Body of pancreas (tissue), 4 donors: ENCODE measurements around the gene ZNF335. TPM values are rescaled to one million over a fixed set of nuclear protein-coding genes. Genes with fewer than 3 reads are reported as not detected.

Experiments
- ATAC-seq: fragments of 150-250 bp; one replicate; pipeline ENCODE4 v1.9.1; 2016
- DNase-seq, 4 donors: peaks; one replicate each; pipeline ENCODE4 v3.0.0-alpha.2; 2019
- H3K27ac ChIP-seq, 4 donors: fragments of 200-600 bp; sonication (generic); 1 replicate in 3 of 4; 2 replicates in 1 of 4; pipeline versions ENCODE4 v1.5.1 to v1.6.1; 2016 to 2019; ENCODE audit warnings: mild to moderate bottlenecking in 1 of 4, mixed read lengths in 1 of 4, moderate library complexity in 1 of 4
- H3K27me3 ChIP-seq, 2 donors: fragments of 200-600 bp; sonication (generic); one replicate each; pipeline ENCODE4 v1.6.0; 2016; ENCODE audit warnings: mild to moderate bottlenecking in 1 of 2
- H3K36me3 ChIP-seq, 2 donors: fragments of 200-600 bp; sonication (generic); replicated peaks in 1 of 2; 2 replicates each; pipeline ENCODE4 v1.5.1; 2016; ENCODE audit warnings: low read depth in 2 of 2; ENCODE audit not compliant: insufficient read depth in 1 of 2
- H3K4me1 ChIP-seq: fragments of 200-600 bp; sonication (generic); one replicate; pipeline ENCODE4 v1.6.0; 2016
- H3K4me3 ChIP-seq, 2 donors: fragments of 200-600 bp; sonication (generic); 1 replicate in 1 of 2; 2 replicates in 1 of 2; pipeline ENCODE4 v1.5.1; 2016 to 2019
- H3K9me3 ChIP-seq, 3 donors: fragments of 200-600 bp; sonication (generic); 1 replicate in 2 of 3; 2 replicates in 1 of 3; pipeline ENCODE4 v1.5.1; 2016
- CTCF ChIP-seq, 7 experiments: fragments of 450-650 bp in 4 of 7; fragments of 200-600 bp in 3 of 7; sonication (generic) in 3 of 7; IDR thresholded peaks; one replicate each; pipeline ENCODE4 v1.5.1; 2016 to 2019; ENCODE audit warnings: antibody characterized with exemption in 7 of 7
- POLR2A ChIP-seq, 3 donors: fragments of 450-650 bp; IDR thresholded peaks; one replicate each; pipeline ENCODE4 v1.6.1; 2016; ENCODE audit warnings: antibody characterized with exemption in 3 of 3, mild to moderate bottlenecking in 2 of 3
- WGBS, 2 donors: methylation state at CpG; one replicate each; pipeline ENCODE4 v1.1.5; 2017; 5-methylcytosine and 5-hydroxymethylcytosine counted together
- intact Hi-C: fragments of 100-400 bp; cut with DNase I; formaldehyde crosslinking; loops from one replicate; pipeline ENCODE4 v1.15.1; 2023
- total RNA-seq, 2 donors: library from RNA; depleted of rRNA; stranded (reverse); fragments of >200 nt; gene quantifications; one replicate each; pipeline ENCODE4 v1.1.0, GENCODE V29; 2016

Gene ZNF335
- total RNA-seq, 2 donors from 2014 or later, result 21.8 to 41.9 TPM

- ATAC-seq, result no peak
- Histone ChIP-seq H3K9me3 (no peaks in the 10 kb centered on the region), H3K4me1 (no peaks in the 10 kb centered on the region), H3K27me3 (no peaks in the 10 kb centered on the region), H3K27ac (no peak overlapping the region), H3K36me3 (peaks cover 12 to 35% of the 10 kb centered on the region in 2 donors), H3K4me3 (no peak overlapping the region)
- intact Hi-C loops, result no loop called here
- no peak for DNase-seq
- 87 to 96% methylated on average over 3 to 5 of the region's 5 CpGs for WGBS, 2 donors
- TF ChIP-seq CTCF (IDR thresholded peaks at IDR 0.05) (no peak), POLR2A (IDR thresholded peaks at IDR 0.05) (no peak)
Measured at GRCh38 chr20:45952861-45953260, 19.1 kb downstream of the ZNF335 start.

DNA sequence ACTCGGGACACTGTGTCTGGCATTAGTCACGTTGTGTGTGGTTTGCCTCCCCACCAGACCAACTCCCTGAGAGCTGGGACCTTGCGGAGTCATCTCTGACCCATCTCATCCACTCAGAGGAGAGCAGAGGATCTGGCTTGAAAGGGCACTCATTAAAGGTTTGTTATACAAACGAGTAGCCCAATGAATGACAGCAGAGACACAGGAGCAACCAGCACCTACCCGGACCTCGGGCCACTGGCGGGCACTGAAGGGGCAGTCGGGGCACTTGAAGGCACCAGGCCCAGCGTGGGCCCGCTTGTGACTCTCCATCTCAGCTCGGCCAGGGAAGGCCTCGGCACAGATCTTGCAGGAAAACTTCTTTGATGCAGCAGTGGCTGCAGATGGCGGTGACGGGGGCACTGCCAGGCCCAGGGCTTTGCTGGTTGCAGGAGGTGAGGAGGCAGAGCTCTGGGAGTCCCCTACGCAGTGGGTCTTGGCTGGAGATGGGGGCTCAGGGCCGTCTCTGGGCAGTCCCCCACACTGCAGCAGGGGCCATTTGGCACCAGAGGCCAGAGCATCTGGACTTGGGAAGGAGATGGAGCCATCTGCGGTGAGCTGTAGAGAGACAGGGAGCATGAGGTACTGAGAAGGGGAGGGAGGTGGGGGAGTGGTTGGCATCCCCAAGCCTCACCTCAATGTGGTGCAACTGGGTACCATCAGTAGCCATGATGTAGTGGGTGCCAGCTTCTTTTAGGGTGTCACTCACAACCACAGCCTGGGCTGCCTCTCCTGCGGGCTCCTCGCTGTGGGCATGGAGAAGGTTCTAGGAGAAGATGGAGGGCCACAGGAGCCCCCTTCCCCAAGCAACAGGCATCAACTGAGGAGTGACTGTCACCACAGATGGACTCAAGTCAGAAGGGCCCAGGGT, 19.8 kb downstream of the ZNF335 start:
- no peak for ATAC-seq
- no peak for TF ChIP-seq POLR2A (IDR thresholded peaks at IDR 0.05)
- TF ChIP-seq CTCF (IDR thresholded peaks at IDR 0.05), result no peak
- Histone ChIP-seq H3K36me3 (peaks cover 12 to 30% of the 10 kb centered on the region in 2 donors), H3K27me3 (no peaks in the 10 kb centered on the region), H3K4me1 (peaks cover under 1% of the 10 kb centered on the region), H3K4me3 (no peak overlapping the region), H3K27ac (no peak overlapping the region), H3K9me3 (no peaks in the 10 kb centered on the region)
- WGBS, 2 donors, result 82 to 89% methylated on average over 15 to 19 of the region's 19 CpGs
- intact Hi-C loops, result no loop called here
- DNase-seq, result no peak

DNA sequence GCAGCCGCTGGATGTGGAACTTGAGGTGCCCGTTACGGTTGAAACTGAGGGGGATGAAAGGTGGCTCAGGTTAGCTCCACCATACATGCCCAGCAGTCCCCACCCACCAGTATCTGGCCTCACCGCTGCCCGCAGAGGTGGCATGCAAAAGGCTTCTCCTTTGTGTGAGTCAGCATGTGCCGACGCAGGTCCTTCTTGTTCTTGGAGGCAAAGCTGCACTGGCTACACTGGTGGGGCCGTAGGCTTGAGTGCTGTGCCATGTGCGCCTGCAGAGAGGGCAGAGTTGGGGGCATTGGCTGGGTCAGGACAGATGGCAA, 21.7 kb downstream of the ZNF335 start:
- intact Hi-C loops, result no loop called here
- no peaks in the 10 kb centered on the region for H3K9me3 ChIP-seq
- DNase-seq (no peak), ATAC-seq (no peak)
- peaks cover 20% of the 10 kb centered on the region for H3K4me1 ChIP-seq
- TF ChIP-seq POLR2A (IDR thresholded peaks at IDR 0.05) (no peak), CTCF (IDR thresholded peaks at IDR 0.05) (no peak)
- H3K27ac ChIP-seq, result no peak overlapping the region
- H3K27me3 ChIP-seq, result no peaks in the 10 kb centered on the region
- H3K4me3 ChIP-seq, result no peak overlapping the region
- WGBS, 2 donors, result 86 to 92% methylated on average over 9 of the region's 9 CpGs
- H3K36me3 ChIP-seq, result peaks cover 12 to 27% of the 10 kb centered on the region in 2 donors

GRCh38 chr20:45949542-45950329, 22.3 kb downstream of the ZNF335 start:
- peaks cover 12 to 27% of the 10 kb centered on the region in 2 donors for H3K36me3 ChIP-seq
- intact Hi-C loops, result no loop called here
- H3K4me3 ChIP-seq, result no peak overlapping the region
- WGBS, 2 donors, result 80 to 81% methylated on average over 9 to 13 of the region's 13 CpGs
- no peaks in the 10 kb centered on the region for H3K27me3 ChIP-seq
- peaks cover 25% of the 10 kb centered on the region for H3K4me1 ChIP-seq
- no peak for ATAC-seq
- DNase-seq, result no peak
- no peaks in the 10 kb centered on the region for H3K9me3 ChIP-seq
- TF ChIP-seq POLR2A (IDR thresholded peaks at IDR 0.05) (no peak), CTCF (IDR thresholded peaks at IDR 0.05) (no peak)
- H3K27ac ChIP-seq, result no peak overlapping the region
